T-cell (primary cell): Measurements from ENCODE around the gene YWHAH. TPM values are rescaled to one million over a fixed set of nuclear protein-coding genes. Genes with fewer than 3 reads are reported as not detected.

Experiments used
- ATAC-seq, 4 experiments: fragments of 200-7000 bp in 3 of 4; fragments of 150-1000 bp in 1 of 4; cut with Tn5 transposase; replicated peaks in 1 of 4; 1 replicate in 3 of 4; 2 replicates in 1 of 4; pipeline ENCODE4 v1.10.0; 2021; ENCODE audit warnings: moderate library complexity in 3 of 4, mild to moderate bottlenecking in 2 of 4, moderate number of reproducible peaks in 1 of 4
- CTCF ChIA-PET, 2 donors: fragments of 300-600 bp; sonication (Branson Sonifier 250); formaldehyde crosslinking; loops; one replicate each; lab custom pipeline; 2022; ENCODE audit warnings: antibody characterized with exemption in 2 of 2; lab: Charles Lee
- POLR2A ChIA-PET, 2 donors: fragments of 300-600 bp; sonication (Branson Sonifier 250); formaldehyde crosslinking; loops; one replicate each; lab custom pipeline; 2022; ENCODE audit warnings: antibody characterized with exemption in 2 of 2; lab: Charles Lee
- DNase-seq, 35 experiments: peaks; one replicate each; pipeline versions ENCODE4 v3.0.0 to v3.0.0-alpha.2; 2013 to 2023
- H3K27ac ChIP-seq: one replicate; pipeline ENCODE4 v1.5.1; 2013; ENCODE audit warnings: low read length
- H3K27me3 ChIP-seq, 2 experiments: replicated peaks in 1 of 2; 1 replicate in 1 of 2; 2 replicates in 1 of 2; pipeline versions ENCODE4 v1.6.1 to v1.7.0; 2013; ENCODE audit warnings: low read length in 1 of 2, mixed read lengths in 1 of 2; ENCODE audit not compliant: control insufficient read depth in 2 of 2, insufficient read depth in 2 of 2; ENCODE audit errors: extremely low read depth in 1 of 2
- H3K36me3 ChIP-seq, 2 donors: 1 replicate in 1 of 2; 2 replicates in 1 of 2; pipeline versions ENCODE4 v1.6.1 to v1.7.0; 2013; ENCODE audit warnings: low read length in 1 of 2; ENCODE audit not compliant: control insufficient read depth in 2 of 2, insufficient read depth in 1 of 2; ENCODE audit errors: extremely low read depth in 1 of 2
- H3K4me1 ChIP-seq, 2 experiments: 1 replicate in 1 of 2; 2 replicates in 1 of 2; pipeline versions ENCODE4 v1.6.1 to v1.7.0; 2013; ENCODE audit warnings: low read length in 2 of 2, mixed read lengths in 1 of 2; ENCODE audit not compliant: insufficient read depth in 2 of 2, control insufficient read depth in 1 of 2; ENCODE audit errors: extremely low read depth in 1 of 2
- H3K4me3 ChIP-seq, 2 donors: 1 replicate in 1 of 2; 2 replicates in 1 of 2; pipeline versions ENCODE4 v1.5.1 to v1.7.0; 2013; ENCODE audit warnings: mild to moderate bottlenecking in 2 of 2, low read length in 1 of 2, moderate library complexity in 1 of 2; ENCODE audit not compliant: control insufficient read depth in 1 of 2; ENCODE audit errors: extremely low read depth in 1 of 2
- H3K9me3 ChIP-seq: 2 replicates; pipeline ENCODE4 v1.7.0; 2013
- H3K27ac Mint-ChIP-seq, 2 donors: one replicate each; pipeline ENCODE4 v1.8.0; 2020 to 2021; ENCODE audit warnings: mild to moderate bottlenecking in 2 of 2, mixed read lengths in 2 of 2
- H3K27me3 Mint-ChIP-seq, 2 donors: one replicate each; pipeline ENCODE4 v1.8.0; 2021 to 2022; ENCODE audit warnings: mixed read lengths in 2 of 2
- H3K36me3 Mint-ChIP-seq: one replicate; pipeline ENCODE4 v1.8.0; 2021; ENCODE audit warnings: mixed read lengths
- H3K4me1 Mint-ChIP-seq, 3 donors: one replicate each; pipeline ENCODE4 v1.8.0; 2020 to 2022; ENCODE audit warnings: mixed read lengths in 3 of 3, mild to moderate bottlenecking in 1 of 3
- H3K4me3 Mint-ChIP-seq, 3 donors: one replicate each; pipeline ENCODE4 v1.8.0; 2020 to 2022; ENCODE audit warnings: mild to moderate bottlenecking in 3 of 3, mixed read lengths in 3 of 3, moderate library complexity in 3 of 3
- H3K9me3 Mint-ChIP-seq, 3 donors: one replicate each; pipeline ENCODE4 v1.8.0; 2020 to 2022; ENCODE audit warnings: mixed read lengths in 3 of 3
- WGBS: methylation state at CpG from one replicate; pipeline ENCODE4 v1.1.5; 2013; ENCODE audit warnings: missing lambda C conversion rate; ENCODE audit not compliant: insufficient coverage; 5-methylcytosine and 5-hydroxymethylcytosine counted together
- total RNA-seq, 35 experiments: library from RNA in 6 of 35; stranded (reverse) in 6 of 35; fragments of 120-200 nt in 1 of 35; gene quantifications; one replicate each; pipeline versions ENCODE4 v1.2.1 to v1.2.4 and lab custom pipeline; 2013 to 2026

The YWHAH gene
- total RNA-seq, 5 donors from 2014 or later (not counting 1 experiment from before 2014, with no cell fraction given) = 17.7 to 49.5 (median 42.1) TPM

GRCh38 chr22:31954535-31955523 is 10.5 kb downstream of the YWHAH start:
- POLR2A ChIA-PET = no interaction called here
- DNase-seq (no peak), ATAC-seq (peak in 1 of 4 experiments; percentile 41)
- H3K27ac ChIP-seq = peak overlapping the region; percentile 40
- H3K36me3 Mint-ChIP-seq = peaks cover 20% of the 10 kb centered on the region
- peak overlapping the region in 1 of 3 donors; percentile 55 for H3K4me3 Mint-ChIP-seq
- peak overlapping the region; percentile 56 to 86 for H3K27ac Mint-ChIP-seq
- H3K9me3 ChIP-seq = no peaks in the 10 kb centered on the region
- no peak overlapping the region for H3K4me3 ChIP-seq
- CTCF ChIA-PET = interaction anchor here in 1 of 2 donors (0.9 kb wide), 1 partner anchor 15 kb away, joined by 3 read pairs; no protein-coding TSS in a partner anchor
- H3K9me3 Mint-ChIP-seq = no peaks in the 10 kb centered on the region
- H3K4me1 Mint-ChIP-seq = peaks cover 69 to 88% (median 85%) of the 10 kb centered on the region in 3 donors
- WGBS = 83% methylated on average over 2 of the region's 11 CpGs
- no peaks in the 10 kb centered on the region for H3K27me3 Mint-ChIP-seq
- H3K4me1 ChIP-seq = peaks cover 13 to 58% of the 10 kb centered on the region in 2 experiments
- H3K27me3 ChIP-seq = no peaks in the 10 kb centered on the region
- peaks cover 0 to 9% of the 10 kb centered on the region in 2 donors for H3K36me3 ChIP-seq

- Mint-ChIP-seq H3K4me3 (peak overlapping the region; percentile 5 to 54 (median 54)), H3K27me3 (no peaks in the 10 kb centered on the region), H3K4me1 (peaks cover 62 to 79% (median 79%) of the 10 kb centered on the region in 3 donors), H3K36me3 (peaks cover 20% of the 10 kb centered on the region), H3K27ac (peak overlapping the region; percentile 90 to 97), H3K9me3 (no peaks in the 10 kb centered on the region)
- WGBS = 52% methylated on average over 9 of the region's 12 CpGs
- Histone ChIP-seq H3K27me3 (no peaks in the 10 kb centered on the region), H3K36me3 (peaks cover 0 to 3% of the 10 kb centered on the region in 2 donors), H3K27ac (peak overlapping the region; percentile 40), H3K9me3 (no peaks in the 10 kb centered on the region), H3K4me1 (peaks cover 13 to 55% of the 10 kb centered on the region in 2 experiments), H3K4me3 (no peak overlapping the region)
- peak; percentile 62 to 80 (median 70) for ATAC-seq
- DNase-seq = peak in 9 of 35 experiments; percentile 7 to 40 (median 26)
- ChIA-PET POLR2A (no interaction called here), CTCF (interaction anchor here in 1 of 2 donors (0.6 to 1.8 kb wide), 4 partner anchors 8 to 291 kb away, joined by 3 to 9 read pairs (median 6); no protein-coding TSS in a partner anchor)
Measured at GRCh38 chr22:31956360-31956759, 12.0 kb downstream of the YWHAH start.

GRCh38 chr22:31957970-31958594 is 13.7 kb downstream of the YWHAH start:
- peak overlapping the region in 2 of 3 donors; percentile 43 to 59 for H3K4me3 Mint-ChIP-seq
- no CpG with 5 or more reads among the region's 9 CpGs for WGBS
- H3K27ac Mint-ChIP-seq = peak overlapping the region; percentile 95 to 96
- Histone ChIP-seq H3K27ac (peak overlapping the region; percentile 92), H3K36me3 (peaks cover 0 to 3% of the 10 kb centered on the region in 2 donors), H3K9me3 (no peaks in the 10 kb centered on the region), H3K27me3 (no peaks in the 10 kb centered on the region), H3K4me3 (no peak overlapping the region), H3K4me1 (peaks cover 12 to 50% of the 10 kb centered on the region in 2 experiments)
- H3K4me1 Mint-ChIP-seq = peaks cover 53 to 66% (median 62%) of the 10 kb centered on the region in 3 donors
- ATAC-seq (peak in 1 of 4 experiments; percentile 47), DNase-seq (peak in 1 of 35 experiments; percentile 32)
- ChIA-PET POLR2A (no interaction called here), CTCF (interaction anchor here in 1 of 2 donors (0.6 to 1.8 kb wide), 2 partner anchors 10 to 161 kb away, joined by 3 to 9 read pairs; no protein-coding TSS in a partner anchor)
- H3K9me3 Mint-ChIP-seq = no peaks in the 10 kb centered on the region
- peaks cover 20% of the 10 kb centered on the region for H3K36me3 Mint-ChIP-seq
- H3K27me3 Mint-ChIP-seq = no peaks in the 10 kb centered on the region

GRCh38 chr22:31958625-31959239 is 14.4 kb downstream of the YWHAH start:
- peak in 3 of 4 experiments; percentile 42 to 65 (median 62) for ATAC-seq
- Histone ChIP-seq H3K9me3 (no peaks in the 10 kb centered on the region), H3K4me3 (no peak overlapping the region), H3K27me3 (no peaks in the 10 kb centered on the region), H3K27ac (peak overlapping the region; percentile 92), H3K36me3 (peaks cover 0 to 3% of the 10 kb centered on the region in 2 donors), H3K4me1 (peaks cover 10 to 47% of the 10 kb centered on the region in 2 experiments)
- H3K27me3 Mint-ChIP-seq = no peaks in the 10 kb centered on the region
- WGBS = 56% methylated on average over 8 of the region's 12 CpGs
- H3K4me1 Mint-ChIP-seq = peaks cover 46 to 59% (median 56%) of the 10 kb centered on the region in 3 donors
- no peaks in the 10 kb centered on the region for H3K9me3 Mint-ChIP-seq
- peak overlapping the region; percentile 95 to 96 for H3K27ac Mint-ChIP-seq
- ChIA-PET POLR2A (no interaction called here), CTCF (no interaction called here)
- DNase-seq = peak in 21 of 35 experiments; percentile 12 to 51 (median 33)
- H3K36me3 Mint-ChIP-seq = peaks cover 20% of the 10 kb centered on the region
- H3K4me3 Mint-ChIP-seq = peak overlapping the region; percentile 15 to 59 (median 43)

- Histone ChIP-seq H3K4me3 (no peak overlapping the region), H3K36me3 (peaks cover 0 to 3% of the 10 kb centered on the region in 2 donors), H3K4me1 (peaks cover 3 to 31% of the 10 kb centered on the region in 2 experiments), H3K9me3 (no peaks in the 10 kb centered on the region), H3K27me3 (no peaks in the 10 kb centered on the region), H3K27ac (no peak overlapping the region)
- POLR2A ChIA-PET = no interaction called here
- ATAC-seq (no peak), DNase-seq (no peak)
- Mint-ChIP-seq H3K27me3 (no peaks in the 10 kb centered on the region), H3K27ac (peak overlapping the region in 1 of 2 donors; percentile 58), H3K4me3 (no peak overlapping the region), H3K4me1 (peaks cover 26 to 40% (median 37%) of the 10 kb centered on the region in 3 donors), H3K36me3 (peaks cover 16% of the 10 kb centered on the region), H3K9me3 (no peaks in the 10 kb centered on the region)
- no CpG with 5 or more reads among the region's 5 CpGs for WGBS
- CTCF ChIA-PET = interaction anchor here (0.7 to 1.5 kb wide), 2 partner anchors 10 to 237 kb away, joined by 5 to 6 read pairs; no protein-coding TSS in a partner anchor
Measured at GRCh38 chr22:31960767-31961166, 16.4 kb downstream of the YWHAH start.
